ENCODE results near the gene EFCAB11.

- TF ChIP-seq EZH2phosphoT487 (IDR thresholded peaks at IDR 0.05; ENCODE audit: borderline replicate concordance) (no peak), ELF1 (IDR thresholded peaks at IDR 0.05; ENCODE audit: borderline replicate concordance, low read depth) (no peak), EZH2 (IDR thresholded peaks at IDR 0.05) (no peak), POLR2AphosphoS5 (IDR thresholded peaks at IDR 0.05; ENCODE audit: low read depth, low read length) (no peak), SP1 (IDR thresholded peaks at IDR 0.05; ENCODE audit: low read depth) (no peak), CTCF (IDR thresholded peaks at IDR 0.05 in 2 of 3, conservative IDR thresholded peaks at IDR 0.05 in 1 of 3; ENCODE audit: borderline replicate concordance in 1 of 3, insufficient read depth in 1 of 3, low read depth in 2 of 3, low read length in 2 of 3) (no peak), POLR2A (IDR thresholded peaks at IDR 0.05; ENCODE audit: borderline replicate concordance, extremely low read depth, insufficient read depth, insufficient read length) (no peak), ZFX (IDR thresholded peaks at IDR 0.05) (no peak), RAD21 (IDR thresholded peaks at IDR 0.05; ENCODE audit: low read depth) (no peak), ZBTB33 (IDR thresholded peaks at IDR 0.05; ENCODE audit: extremely low read depth, insufficient replicate concordance, low read length) (no peak), EGR1 (IDR thresholded peaks at IDR 0.05; ENCODE audit: low read depth) (no peak), REST (IDR thresholded peaks at IDR 0.05; ENCODE audit: low read depth) (no peak)
These were observed 35.7 kb upstream of the EFCAB11 start for GRCh38 chr14:89990218-89990617.
